ES-I3 (cell line): ENCODE data around the gene ITLN2.
"Not testable (repeated sequence)": the region's sequence is repeated elsewhere in the genome, so short reads cannot be mapped to it uniquely, and the experiment has no call there.

ENCODE experiments used
- H3K36me3 ChIP-seq: 2 replicates; pipeline ENCODE4 v1.6.1; 2013; ENCODE audit warnings: mild to moderate bottlenecking, low read length, control low read depth, moderate library complexity; ENCODE audit not compliant: insufficient read depth
- H3K4me1 ChIP-seq: 2 replicates; pipeline ENCODE4 v1.6.1; 2013; ENCODE audit warnings: mild to moderate bottlenecking, control low read depth, low read length; ENCODE audit not compliant: insufficient read depth
- H3K9ac ChIP-seq: 2 replicates; pipeline ENCODE4 v1.6.1; 2013; ENCODE audit warnings: low read depth, mild to moderate bottlenecking, low read length, moderate library complexity
- H3K9me3 ChIP-seq: 2 replicates; pipeline ENCODE4 v1.6.1; 2013; ENCODE audit warnings: mild to moderate bottlenecking, low read length, moderate library complexity; ENCODE audit not compliant: control insufficient read depth, insufficient read depth

Gene ITLN2

DNA sequence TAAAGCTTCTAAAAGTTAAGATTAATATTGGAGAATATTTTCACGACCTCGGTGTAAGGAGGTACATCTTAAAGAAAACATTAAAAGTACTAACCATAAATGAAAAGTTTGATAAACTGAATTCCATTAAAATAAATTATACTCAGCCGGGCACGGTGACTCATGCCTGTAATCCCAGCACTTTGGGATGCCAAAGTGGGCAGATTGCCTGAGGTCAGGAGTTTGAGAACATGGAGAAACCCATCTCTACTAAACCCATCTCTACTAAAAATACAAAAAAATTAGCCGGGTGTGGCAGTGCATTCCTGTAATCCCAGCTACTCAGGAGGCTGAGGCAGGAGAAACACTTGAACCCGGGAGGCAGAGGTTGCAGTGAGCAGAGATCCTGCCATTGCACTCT lies 8.7 kb downstream of the ITLN2 start:
- H3K9ac ChIP-seq, H3K9me3 ChIP-seq, H3K36me3 ChIP-seq: not testable (repeated sequence)
- peaks cover 18% of the 10 kb centered on the region for H3K4me1 ChIP-seq

DNA sequence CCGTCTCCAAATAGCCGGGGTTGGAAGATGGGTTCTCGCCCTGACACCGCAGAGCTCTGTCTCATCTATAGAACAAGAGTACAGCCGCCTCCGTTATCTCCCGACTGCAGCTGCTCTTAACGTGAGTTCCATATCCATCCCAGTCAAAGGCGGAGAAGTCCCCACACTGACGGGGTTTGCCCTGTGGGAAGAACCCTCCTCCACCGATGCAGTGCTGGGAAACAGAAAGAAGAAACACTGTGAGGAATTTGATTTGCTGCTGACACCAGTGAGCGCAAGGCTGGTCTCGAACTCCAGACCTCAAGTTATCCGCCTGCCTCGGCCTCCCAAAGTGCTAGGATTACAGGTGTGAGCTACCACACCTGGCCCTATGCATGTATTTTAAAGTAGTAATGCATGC lies 9.5 kb downstream of the ITLN2 start:
- H3K36me3 ChIP-seq: no peaks in the 10 kb centered on the region
- H3K9me3 ChIP-seq: no peaks in the 10 kb centered on the region; the same call in 1 of the 2 replicates
- H3K4me1 ChIP-seq: peaks cover 13% of the 10 kb centered on the region
- H3K9ac ChIP-seq: no peak overlapping the region

DNA sequence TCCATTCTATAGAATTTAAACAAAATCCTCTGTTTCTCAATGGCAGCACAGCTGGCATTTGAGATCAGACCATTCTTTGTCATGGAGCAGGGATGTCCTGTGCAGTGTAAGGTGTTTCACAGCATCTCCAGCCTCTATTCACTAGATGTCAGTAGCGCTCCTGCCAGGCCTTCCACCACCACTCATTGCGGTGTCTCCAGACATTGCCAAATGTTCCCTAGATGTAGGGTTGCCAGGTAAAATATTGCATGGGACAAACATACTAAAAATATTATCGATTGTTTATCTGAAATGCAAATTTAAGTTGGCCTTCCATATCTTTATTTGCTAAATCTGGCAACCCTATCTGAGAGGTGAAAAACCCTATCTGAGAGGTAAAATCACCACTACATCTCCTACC lies 11.7 kb downstream of the ITLN2 start:
- no peak overlapping the region for H3K9ac ChIP-seq
- H3K9me3 ChIP-seq: no peaks in the 10 kb centered on the region; the same call in 1 of the 2 replicates
- H3K4me1 ChIP-seq: no peaks in the 10 kb centered on the region; the same call in 1 of the 2 replicates
- no peaks in the 10 kb centered on the region for H3K36me3 ChIP-seq

DNA sequence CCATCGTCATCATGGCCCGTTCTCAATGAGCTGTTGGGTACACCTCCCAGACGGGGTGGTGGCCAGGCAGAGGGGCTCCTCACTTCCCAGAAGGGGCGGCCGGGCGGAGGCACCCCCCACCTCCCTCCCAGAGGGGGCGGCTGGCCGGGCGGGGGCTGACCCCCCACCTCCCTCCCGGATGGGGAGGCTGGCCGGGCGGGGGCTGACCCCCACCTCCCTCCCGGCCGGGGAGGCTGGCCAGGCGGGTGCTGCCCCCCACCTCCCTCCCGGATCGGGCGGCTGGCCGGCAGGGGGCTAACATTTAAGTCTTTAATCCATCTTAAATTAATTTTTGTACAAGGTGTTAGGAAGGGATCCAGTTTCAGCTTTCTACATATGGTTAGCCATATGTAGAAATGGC lies 17.9 kb downstream of the ITLN2 start:
- H3K9me3 ChIP-seq, H3K4me1 ChIP-seq, H3K36me3 ChIP-seq, H3K9ac ChIP-seq: not testable (repeated sequence)

DNA sequence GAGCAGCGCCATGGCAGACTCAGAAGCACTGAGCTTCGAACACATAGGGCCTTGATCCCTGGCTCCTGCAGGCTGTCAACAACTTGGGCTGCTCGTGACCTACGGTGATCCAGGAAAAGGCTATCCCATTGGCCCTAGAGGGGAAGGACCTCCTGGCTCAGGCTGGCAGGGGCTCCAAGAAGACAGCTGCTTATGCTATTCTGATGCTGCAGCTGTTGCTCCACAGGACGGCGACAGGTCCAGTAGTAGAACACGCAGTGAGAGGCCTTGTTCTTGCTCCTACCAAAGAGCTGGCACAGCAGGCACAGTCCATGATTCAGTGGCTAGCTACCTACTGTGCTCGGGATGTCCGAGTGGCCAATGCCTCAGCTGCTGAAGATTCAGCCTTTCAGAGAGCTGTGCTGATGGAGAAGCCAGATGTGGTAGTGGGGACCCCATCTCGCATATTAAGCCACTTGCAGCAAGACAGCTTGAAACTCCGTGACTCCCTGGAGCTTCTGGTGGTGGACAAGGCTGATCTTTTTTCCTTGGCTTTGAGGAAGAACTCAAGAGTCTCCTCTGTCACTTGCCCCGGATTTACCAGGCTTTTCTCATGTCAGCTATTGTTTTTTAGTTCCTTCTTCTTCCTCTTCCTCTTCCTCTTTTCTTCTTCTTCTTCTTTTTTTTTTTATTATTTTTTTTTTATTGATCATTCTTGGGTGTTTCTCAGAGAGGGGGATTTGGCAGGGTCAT lies 18.9 kb downstream of the ITLN2 start:
- Histone ChIP-seq H3K9me3 (no peaks in the 10 kb centered on the region; the same call in 1 of the 2 replicates), H3K36me3 (no peaks in the 10 kb centered on the region), H3K9ac (no peak overlapping the region), H3K4me1 (no peaks in the 10 kb centered on the region)

DNA sequence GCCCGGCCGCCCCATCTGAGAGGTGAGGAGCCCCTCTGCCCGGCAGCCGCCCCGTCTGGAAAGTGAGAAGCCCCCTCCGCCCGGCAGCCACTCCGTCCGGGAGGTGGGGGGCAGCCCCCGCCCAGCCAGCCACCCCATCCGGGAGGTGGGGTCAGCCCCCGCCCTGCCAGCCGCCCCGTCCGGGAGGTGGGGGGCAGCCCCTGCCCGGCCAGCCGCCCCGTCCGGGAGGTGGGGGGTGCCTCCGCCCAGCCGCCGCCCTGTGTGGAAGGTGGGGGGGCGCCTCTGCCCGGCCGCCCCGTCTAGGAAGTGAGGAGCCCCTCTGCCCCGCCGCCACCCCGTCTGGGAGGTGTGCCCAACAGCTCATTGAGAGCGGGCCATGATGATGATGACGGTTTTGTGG lies 21.3 kb downstream of the ITLN2 start:
- H3K36me3 ChIP-seq, H3K9me3 ChIP-seq, H3K4me1 ChIP-seq, H3K9ac ChIP-seq: not testable (repeated sequence)

DNA sequence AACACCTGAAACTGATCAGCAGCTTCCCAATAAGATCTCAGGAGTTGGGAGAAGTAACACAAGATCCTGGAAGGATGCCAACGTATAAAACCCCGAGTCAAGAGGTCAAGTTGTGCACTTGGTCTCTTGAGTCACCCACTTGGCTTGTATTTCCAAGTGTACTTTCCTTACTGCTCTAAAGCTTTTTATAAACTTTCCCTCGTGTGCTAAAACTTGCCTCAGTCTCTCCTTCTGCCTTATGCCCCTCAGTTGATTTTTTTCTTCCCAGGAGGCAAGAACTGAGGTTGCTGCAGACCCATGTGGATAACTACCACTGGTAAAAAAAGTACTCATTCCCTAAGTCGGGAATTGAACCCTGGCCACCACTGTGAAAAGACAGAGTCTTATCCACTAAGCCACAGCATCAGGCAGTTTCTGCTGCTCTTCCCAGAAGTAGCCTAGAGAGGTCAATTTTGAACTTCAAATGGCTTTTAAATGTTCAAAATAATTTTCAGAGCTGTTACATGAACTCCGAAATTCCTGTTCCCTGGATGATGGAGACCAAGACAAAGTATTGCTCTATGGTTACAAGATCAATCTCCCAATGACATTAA lies 28.9 kb downstream of the ITLN2 start:
- Histone ChIP-seq H3K9ac (no peak overlapping the region), H3K36me3 (no peaks in the 10 kb centered on the region), H3K9me3 (peaks cover 11% of the 10 kb centered on the region; the same call in 1 of the 2 replicates), H3K4me1 (no peaks in the 10 kb centered on the region)

DNA sequence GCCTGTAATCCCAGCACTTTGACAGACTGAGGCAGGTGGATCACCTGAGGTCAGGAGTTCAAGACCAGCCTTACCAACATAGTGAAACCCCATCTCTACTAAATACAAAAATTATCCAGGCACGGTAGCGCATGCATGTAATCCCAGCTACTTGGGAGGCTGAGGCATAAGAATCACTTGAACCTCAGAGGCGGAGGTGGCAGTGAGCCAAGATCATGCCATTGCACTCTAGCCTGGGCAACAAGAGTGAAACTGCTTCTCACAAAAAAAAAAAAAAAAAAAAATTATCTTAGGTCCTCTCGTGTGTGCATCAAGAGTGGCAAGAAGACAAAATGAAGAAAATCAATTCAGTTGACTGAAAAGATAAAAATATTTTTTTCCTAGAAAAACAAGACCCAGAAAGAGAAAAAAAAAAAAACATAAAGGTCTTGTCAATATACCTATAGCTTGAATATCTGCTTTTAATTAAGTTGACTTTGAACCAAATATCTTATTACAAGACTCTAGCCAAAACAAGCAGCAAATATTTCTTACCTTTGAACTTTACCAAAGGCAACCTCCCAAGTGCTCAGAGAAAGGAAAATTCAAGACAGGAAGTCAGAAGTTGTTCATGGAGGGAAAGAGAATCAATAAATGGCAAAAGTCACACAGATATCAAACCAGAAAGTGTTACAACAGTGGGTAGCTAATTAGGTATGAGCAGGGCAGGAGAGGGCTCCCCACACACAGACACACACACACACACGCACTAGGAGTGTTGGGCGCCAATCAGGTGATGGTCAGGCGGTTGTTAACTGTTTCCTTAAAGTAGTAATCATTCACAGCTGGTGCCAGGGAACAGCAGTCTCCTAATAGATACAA lies 29.6 kb downstream of the ITLN2 start:
- Histone ChIP-seq H3K4me1 (no peaks in the 10 kb centered on the region), H3K36me3 (no peaks in the 10 kb centered on the region), H3K9ac (no peak overlapping the region), H3K9me3 (peaks cover 11% of the 10 kb centered on the region; the same call in 1 of the 2 replicates)

DNA sequence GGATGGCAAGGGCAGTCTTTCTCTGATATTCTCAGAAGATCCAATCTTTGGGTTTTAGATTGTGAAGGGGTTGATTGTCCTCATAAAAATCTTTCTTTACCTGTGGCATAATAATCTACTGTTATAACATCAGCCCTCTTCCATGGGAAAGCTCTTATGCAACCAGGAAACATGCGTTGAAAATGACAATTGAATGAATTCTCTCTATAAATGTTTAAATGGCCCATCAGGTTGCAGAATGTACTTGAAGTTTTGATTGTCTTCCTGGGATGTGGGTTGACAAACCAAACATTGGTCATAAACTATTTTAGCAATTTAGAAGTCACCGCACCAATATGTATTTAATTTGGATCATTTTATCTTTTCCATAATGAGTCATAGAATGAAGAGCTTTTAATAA lies 37.9 kb downstream of the ITLN2 start:
- Histone ChIP-seq H3K4me1 (peaks cover 10% of the 10 kb centered on the region), H3K9me3 (no peaks in the 10 kb centered on the region; the same call in none of the 2 replicates), H3K9ac (no peak overlapping the region), H3K36me3 (no peaks in the 10 kb centered on the region)

DNA sequence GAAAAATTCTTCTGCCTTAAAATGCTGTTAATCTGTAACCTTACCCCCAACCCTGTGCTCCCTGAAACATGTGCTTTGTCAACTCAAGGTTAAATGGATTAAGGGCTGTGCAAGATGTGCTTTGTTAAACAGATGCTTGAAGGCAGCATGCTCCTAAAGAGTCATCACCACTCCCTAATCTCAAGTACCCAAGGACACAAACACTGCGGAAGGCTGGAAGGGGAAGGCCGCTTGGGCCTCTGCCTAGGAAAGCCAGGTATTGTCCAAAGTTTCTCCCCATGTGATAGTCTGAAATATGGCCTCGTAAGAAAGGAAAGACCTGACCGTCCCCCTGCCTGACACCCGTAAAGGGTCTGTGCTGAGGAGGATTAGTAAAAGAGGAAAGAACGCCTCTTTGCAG lies 41.4 kb downstream of the ITLN2 start:
- H3K4me1 ChIP-seq, H3K9ac ChIP-seq, H3K9me3 ChIP-seq, H3K36me3 ChIP-seq: not testable (repeated sequence)

DNA sequence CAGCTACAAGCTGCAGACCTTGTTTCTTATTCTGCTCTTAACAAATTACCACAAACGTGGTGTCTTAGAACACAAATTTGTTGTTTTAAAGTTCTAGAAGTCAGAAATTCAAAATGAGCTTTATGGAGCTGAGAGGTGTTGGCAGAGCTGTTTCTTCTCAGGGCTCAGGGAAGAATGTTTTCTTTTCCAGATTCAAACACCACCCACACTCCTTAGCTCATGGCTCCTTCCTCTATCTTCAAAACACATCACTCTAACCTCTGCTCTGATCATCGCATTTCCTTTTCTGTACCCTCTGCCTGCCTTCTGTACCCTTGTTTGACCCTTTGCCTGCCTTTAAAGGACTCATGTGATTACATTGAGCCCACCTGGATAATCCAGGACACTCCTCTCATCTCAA lies 42.7 kb downstream of the ITLN2 start:
- Histone ChIP-seq H3K4me1 (peaks cover 10% of the 10 kb centered on the region), H3K9me3 (no peaks in the 10 kb centered on the region; the same call in 1 of the 2 replicates), H3K36me3 (no peaks in the 10 kb centered on the region), H3K9ac (no peak overlapping the region)

DNA sequence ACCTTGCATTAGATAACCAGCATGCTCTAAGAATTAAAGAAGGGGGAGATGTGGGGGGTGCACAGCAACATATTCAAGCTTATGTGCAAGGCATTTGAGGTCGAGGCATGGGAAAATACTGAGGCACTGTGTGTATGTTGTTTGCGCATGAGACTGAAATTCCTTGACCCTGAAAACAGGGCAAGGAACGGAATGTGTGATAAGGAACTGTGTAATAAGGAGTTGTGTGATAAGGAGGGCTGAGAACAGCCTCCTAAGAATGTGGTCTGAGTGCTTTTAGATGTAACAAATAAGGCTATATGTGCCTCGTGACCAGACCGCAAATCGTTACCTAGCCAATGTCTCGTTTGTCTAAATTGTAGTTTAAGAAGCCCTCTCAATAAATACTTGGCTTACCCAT lies 43.2 kb downstream of the ITLN2 start:
- H3K4me1 ChIP-seq: peaks cover 10% of the 10 kb centered on the region
- H3K9me3 ChIP-seq: no peaks in the 10 kb centered on the region; the same call in 1 of the 2 replicates
- H3K9ac ChIP-seq: no peak overlapping the region
- H3K36me3 ChIP-seq: no peaks in the 10 kb centered on the region

DNA sequence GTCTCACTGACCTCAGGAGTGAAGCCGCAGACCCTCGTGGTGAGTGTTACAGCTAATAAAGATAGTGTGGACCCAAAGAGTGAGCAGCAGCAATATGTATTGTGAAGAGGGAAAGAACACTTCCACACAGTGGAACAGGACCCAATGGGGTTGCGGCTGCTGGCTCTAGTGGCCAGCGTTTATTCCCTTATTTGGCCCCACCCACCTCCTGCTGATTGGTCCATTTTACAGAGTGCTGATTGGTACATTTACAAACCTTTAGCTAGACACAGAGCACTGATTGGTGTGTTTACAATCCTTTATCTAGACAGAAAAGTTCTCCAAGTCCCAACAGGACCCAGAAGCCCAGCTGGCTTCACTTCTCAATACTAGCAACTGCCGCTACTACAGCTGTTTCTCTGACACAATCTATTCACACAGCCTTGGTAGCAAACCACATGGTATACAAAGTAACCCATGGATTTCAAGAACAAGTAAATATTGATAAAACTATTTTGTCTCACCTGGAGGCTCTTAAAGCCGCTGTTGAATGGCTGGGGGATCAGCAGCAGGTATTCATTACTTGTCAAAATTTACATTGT lies 44.3 kb downstream of the ITLN2 start:
- Histone ChIP-seq H3K4me1 (peaks cover 13% of the 10 kb centered on the region), H3K9me3 (no peaks in the 10 kb centered on the region; the same call in 1 of the 2 replicates), H3K36me3 (no peaks in the 10 kb centered on the region), H3K9ac (no peak overlapping the region)

DNA sequence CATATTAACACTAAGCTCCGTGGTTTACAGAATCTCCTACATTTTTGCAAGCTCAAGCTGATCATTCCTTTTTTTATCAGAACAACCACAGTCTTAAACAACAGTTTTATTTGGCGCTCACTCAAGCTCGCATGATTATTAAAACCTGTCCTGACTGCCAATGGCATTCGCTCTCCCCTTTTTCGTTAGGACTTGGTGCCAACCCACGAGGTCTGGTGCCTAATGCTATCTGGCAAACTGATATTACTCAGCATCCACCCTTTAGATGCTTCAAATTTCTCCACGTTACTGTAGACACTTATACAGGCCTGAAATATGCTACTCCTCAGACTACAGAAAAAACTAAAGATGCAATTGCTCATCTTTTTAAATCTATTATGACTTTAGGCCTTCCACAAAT lies 46.6 kb downstream of the ITLN2 start:
- Histone ChIP-seq H3K4me1 (peaks cover 3% of the 10 kb centered on the region; the same call in 1 of the 2 replicates), H3K9ac (no peak overlapping the region), H3K36me3 (no peaks in the 10 kb centered on the region), H3K9me3 (no peaks in the 10 kb centered on the region; the same call in 1 of the 2 replicates)
